Putamen (tissue), 1 donor: ENCODE measurements around the gene C20orf204.
"Not testable (repeated sequence)": the region's sequence is repeated elsewhere in the genome, so short reads cannot be mapped to it uniquely, and the experiment has no call there.

Source experiments
- DNase-seq: peaks from one replicate; pipeline ENCODE4 v3.0.0-alpha.2; 2016; ENCODE audit warnings: low spot score

C20orf204 gene, protein sequence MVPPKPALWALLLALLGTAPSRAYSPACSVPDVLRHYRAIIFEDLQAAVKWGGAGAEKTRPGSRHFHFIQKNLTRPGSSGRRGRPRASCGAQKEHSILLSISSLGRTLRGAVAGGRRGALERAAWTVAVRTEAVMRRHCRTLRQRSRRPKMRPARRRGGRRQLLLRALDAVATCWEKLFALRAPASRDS

DNA sequence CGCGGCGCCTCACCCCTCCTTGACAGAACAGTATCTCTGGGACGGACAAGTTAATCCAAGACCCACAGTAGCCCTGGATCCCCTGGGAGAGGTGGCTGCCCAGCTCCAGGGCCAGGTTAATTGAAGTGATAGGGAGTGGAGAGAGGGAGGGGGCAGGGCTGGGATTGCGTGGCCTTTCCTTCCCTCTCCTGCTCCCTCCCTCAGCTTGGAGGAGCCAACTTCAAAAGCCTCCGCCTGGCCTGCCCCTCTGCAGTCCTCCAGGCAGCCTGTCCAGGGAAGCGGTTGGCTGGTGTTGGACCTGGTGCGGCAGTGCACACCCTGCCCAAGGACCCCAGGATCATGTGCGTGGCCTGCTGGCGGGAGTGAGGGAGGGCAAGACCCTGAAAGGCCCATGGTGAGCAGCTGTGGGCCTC, at the start of gene C20orf204:
C20orf204 (plus strand) TSS at position 250 of the 413 bp plus-strand sequence; CDS start at position 392, 142 bp downstream.
- no peak for DNase-seq

DNA sequence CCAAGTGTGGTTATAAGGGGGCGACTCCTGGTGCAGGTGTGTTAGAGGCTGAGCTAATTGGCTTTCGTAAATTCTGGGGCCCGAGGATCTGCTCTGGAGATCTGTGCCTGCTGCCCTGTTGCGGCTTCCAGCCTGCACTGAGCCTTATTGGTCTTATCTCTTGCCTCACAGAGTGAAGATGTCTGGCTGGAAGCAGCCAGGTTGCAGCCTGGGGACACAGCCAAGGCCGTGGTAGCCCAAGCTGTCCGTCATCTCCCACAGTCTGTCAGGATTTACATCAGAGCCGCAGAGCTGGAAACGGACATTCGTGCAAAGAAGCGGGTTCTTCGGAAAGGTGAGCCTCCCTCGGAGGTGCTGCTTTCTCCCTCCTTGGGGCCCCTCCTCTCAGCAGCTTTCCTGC, 35.1 kb upstream of the C20orf204 start:
- DNase-seq: no peak

DNA sequence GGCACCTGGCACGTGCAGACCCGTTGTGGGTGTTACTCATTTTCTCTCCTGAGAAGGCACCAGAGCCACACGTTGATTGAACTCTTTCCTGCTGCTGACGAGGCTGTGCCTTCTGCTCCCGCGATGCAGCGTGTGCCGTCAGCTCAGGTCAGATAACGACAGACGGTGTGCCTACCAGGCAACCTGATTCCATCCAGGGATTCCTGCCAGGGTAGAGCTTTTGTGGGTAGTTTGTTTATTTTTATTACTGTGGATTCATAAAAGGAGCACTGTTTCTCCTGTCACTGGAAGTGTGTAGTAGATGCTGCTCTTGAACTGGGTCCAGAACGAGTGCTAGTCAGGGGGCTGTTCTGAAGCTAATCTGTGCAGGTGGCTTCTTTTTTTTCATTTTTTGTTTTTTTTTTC, 34.4 kb upstream of the C20orf204 start:
- no peak for DNase-seq

DNA sequence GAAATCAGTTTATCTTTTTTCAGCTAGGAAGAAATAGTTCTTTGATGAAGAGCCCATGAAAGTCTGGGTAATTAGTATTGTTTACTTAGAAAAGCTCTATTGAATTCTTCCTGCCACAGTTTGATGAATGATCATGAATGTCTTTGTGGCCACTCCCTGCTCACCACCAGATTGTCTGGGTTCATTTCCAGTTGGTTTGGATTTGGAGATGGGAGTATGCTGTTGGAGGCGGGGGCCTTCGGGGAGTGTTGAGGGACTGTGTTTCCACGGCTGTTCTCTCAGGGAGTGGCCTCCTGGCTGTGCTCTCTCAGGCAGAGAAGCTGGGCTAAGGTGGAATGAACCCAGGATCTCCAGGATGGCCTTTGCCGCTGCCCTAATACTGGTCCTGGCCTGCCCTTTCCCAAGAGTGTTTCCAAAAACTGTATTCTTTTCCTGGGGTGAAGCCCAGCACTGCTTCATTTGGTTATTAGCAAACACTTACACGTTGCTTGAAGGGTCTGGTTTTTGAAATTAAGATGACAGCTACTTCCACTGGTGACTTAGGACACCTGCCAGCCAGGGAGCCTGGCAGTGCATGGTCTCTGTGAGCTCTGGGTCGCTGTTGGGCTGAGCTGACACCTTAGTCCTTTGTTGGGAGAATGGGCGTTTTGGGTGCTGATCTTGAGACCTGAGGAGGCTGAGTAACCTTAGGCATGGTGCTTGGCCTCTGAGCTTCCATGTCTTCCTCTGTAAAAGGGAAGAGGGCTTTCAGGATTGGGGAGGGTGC, 31.8 kb upstream of the C20orf204 start:
- DNase-seq: no peak

DNA sequence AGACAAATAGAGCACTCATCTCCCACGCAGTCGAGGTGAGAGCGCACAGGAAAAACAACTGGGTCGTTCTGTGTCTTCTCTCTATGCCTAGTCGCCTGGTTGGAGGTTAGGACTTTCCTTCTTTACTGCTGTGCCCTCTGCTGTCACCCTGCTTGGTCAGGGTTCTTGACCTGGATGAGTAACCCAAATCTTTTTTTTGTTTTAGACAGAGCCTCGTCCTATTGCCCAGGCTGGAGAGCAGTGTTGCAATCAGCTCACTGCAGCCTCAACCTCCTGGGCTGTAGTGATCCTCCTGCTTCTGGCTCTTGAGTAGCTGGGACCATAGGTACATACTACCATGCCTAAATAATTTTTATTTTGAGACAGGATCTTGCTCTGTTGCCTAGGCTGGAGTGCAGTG, 30.6 kb upstream of the C20orf204 start:
- no peak for DNase-seq

DNA sequence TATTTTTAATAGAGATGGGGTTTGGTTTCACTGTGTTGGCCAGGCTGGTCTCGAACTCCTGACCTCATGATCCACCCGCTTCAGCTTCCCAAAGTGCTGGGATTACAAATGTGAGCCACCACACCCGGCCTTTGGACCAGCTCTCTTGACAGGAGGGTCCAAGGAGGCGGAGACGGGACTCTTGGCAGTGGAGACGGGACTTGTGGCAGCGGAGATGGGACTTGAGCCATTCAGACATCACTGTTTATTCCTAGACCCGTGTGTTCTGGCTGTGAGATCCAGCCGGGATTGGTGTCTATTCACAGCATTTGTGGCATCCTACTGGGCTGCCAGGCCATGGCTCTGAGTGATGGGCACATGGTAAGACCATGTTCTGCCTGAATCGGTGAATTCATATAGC, 29.5 kb upstream of the C20orf204 start:
- no peak for DNase-seq

DNA sequence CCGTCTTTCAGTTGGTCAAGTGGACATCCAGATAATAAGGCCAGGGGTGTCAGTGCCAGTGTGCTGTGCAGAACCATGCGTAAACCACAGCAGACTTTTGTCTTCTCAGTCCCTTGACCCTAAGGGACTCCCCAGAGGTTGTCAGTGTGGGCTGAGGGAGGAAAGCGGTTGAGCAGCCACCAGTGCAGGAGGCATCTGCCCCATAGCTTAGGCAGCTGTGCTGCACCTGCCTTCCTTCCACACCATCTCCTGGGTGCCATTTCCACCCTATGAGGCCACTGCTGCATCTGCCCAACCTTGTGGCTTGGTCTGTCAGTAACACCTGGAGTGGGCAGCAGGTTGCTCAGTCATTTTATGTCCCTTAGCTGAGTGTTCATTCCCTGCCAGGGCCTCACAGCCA, 29.1 kb upstream of the C20orf204 start:
- DNase-seq: no peak

DNA sequence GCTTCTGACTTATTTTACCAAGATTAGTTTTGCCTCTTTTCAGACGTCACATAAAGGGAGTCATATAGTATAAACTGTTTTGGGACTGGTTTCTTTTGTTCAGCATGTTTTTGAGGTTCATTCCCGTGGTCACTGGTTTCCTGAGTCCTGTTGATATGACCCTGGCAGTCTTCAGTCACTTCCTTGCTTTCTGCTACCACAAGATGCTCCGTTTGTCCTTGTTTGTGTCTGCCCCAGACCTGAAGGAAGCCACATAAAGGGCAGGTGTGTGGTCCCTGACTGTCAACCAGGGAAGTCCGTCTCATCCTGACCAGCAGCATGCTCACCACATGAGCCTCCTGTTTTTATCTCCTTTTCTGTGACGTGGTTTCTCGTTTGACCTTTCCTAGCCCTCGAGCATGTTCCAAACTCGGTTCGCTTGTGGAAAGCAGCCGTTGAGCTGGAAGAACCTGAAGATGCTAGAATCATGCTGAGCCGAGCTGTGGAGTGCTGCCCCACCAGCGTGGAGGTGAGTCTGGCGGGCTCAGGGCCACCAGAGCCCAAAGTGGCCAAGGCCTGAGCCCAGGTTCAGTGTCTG, 26.1 kb upstream of the C20orf204 start:
- no peak for DNase-seq

DNA sequence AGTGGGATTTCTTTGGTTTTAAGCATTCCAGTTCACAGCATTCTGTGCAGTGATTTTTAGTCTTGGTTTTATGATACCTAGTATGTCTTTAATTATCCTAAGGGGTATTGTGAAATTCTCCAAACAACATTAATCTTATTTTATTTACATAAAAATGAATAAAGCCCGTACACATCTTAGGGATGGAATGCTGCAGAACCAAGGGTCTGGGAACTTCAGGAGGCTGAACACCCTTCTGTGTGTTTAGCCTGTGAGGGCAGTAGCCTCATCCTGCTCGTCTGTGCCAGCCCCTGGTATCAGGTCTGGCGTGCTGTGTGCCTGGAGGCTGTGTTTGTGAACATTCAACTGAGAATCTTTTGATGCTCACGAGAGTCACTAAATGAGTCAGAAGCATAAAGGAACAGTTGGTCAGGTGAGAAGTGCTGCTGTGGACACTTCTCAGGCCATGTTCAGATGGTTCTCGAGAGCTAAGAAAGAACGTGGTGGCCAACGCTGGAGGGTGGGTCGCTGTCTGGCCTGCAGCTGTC, 25.2 kb upstream of the C20orf204 start:
- DNase-seq: no peak

DNA sequence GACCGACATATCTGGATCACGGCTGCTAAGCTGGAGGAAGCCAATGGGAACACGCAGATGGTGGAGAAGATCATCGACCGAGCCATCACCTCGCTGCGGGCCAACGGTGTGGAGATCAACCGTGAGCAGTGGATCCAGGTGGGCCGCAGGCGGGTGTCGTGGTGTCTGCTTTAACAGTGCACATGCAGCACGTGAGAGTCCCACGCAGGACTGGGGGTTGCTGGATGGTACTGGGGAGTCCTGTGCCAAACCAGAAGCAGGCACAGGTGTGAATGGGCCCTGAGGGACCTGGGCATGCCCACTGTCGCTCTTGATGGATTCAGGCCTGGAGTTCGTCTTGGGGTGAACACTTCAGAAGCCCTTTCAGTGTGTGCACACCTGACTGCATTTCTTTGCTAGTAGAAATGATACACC, 24.6 kb upstream of the C20orf204 start:
- DNase-seq: no peak

DNA sequence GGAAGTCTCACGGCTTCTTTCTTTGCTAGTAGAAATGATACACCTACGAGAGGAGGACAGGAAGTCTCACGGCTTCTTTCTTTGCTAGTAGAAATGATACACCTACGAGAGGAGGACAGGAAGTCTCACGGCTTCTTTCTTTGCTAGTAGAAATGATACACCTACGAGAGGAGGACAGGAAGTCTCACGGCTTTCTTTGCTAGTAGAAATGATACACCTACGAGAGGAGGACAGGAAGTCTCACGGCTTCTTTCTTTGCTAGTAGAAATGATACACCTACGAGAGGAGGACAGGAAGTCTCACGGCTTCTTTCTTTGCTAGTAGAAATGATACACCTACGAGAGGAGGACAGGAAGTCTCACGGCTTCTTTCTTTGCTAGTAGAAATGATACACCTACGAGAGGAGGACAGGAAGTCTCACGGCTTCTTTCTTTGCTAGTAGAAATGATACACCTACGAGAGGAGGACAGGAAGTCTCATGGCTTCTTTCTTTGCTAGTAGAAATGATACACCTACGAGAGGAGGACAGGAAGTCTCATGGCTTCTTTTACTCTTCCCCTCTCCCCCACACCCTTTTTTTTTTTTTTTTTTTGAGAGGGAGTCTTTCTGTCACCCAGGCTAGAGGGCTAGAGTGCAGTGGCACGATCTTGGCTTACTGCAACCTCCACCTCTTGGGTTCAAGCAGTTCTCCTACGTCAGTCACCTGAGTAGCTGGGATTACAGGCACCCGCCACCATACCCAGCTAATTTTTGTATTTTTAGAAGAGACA, 23.4 kb upstream of the C20orf204 start:
- DNase-seq: not testable (repeated sequence)

DNA sequence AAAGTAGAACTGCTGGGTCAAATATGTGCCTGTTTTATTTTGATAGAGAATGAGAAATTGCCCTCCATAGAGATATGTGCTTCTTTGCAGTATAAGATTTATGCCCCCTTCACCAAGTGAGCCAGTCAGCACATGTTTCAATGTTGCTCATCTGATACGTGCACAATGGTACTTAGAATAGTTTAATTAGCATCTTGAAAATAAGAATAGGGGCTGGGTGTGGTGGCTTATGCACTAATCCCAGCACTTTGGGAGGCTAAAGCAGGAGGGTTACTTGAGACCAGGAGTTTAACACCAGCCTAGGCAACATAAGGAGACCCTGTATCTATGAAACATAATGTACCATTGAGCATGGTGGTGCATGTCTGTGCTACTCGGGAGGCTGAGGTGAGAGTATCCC, 20.3 kb upstream of the C20orf204 start:
- no peak for DNase-seq

DNA sequence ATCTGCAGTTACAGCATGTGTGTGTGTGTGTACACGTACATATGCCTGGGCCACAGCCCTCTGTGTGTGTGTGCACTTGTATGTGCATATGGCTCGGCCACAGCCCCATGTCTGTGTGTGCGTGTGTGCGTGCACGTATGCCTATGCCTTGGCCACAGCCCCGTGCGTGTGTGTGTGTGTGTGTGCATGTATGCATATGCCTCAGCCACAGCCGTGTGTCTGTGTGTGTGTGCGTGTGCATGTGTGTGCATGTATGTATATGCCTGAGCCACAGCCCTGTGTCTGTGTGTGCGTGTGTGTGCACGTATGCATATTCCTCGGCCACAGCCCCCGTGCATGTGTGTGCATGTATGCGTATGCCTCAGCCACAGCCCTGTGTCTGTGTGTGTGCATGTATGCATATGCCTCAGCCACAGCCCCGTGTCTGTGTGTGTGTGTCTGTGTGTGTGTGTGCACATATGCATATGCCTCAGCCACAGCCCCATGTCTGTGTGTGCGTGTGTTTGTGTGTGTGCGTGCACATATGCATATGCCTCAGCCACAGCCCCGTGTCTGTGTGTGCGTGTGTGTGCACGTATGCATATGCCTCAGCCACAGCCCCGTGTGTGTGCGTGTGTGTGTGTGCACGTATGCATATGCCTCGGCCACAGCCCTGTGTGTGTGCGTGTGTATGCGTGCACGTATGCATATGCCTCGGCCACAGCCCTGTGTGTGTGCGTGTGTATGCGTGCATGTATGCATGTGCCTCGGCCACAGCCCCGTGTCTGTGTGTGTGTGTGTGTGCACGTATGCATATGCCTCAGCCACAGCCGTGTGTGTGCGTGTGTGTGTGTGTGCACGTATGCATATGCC, 14.6 kb upstream of the C20orf204 start:
- no peak for DNase-seq

DNA sequence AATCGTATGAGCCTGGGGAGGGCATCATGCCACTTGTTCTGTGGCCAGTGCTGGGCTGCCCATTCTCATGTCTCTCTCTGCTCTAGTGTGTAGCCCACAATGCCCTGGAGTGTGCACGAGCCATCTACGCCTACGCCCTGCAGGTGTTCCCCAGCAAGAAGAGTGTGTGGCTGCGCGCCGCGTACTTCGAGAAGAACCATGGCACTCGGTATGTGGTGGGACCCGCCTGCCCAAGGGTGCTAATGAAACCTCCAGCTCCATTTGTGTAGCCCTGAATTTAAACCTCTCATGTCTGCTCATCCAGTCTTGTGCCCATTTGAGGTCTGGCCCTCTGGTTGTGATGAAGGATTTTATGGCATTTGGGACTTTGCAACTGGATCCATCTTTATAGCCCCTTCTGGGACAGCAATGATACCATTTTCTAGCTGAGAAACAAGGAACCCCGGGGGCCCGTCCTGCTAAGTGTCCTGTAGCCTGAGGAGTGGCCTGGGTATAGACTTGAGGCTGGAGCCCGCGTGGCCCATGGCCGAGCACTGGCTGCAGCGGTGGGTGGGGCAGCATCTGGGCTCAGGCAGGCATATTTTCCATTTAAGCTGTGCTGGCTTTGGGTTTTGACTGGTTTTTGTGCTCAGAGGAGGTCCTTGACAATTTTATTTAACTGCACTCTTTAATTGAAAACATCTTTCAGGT, 13.2 kb upstream of the C20orf204 start:
- no peak for DNase-seq

DNA sequence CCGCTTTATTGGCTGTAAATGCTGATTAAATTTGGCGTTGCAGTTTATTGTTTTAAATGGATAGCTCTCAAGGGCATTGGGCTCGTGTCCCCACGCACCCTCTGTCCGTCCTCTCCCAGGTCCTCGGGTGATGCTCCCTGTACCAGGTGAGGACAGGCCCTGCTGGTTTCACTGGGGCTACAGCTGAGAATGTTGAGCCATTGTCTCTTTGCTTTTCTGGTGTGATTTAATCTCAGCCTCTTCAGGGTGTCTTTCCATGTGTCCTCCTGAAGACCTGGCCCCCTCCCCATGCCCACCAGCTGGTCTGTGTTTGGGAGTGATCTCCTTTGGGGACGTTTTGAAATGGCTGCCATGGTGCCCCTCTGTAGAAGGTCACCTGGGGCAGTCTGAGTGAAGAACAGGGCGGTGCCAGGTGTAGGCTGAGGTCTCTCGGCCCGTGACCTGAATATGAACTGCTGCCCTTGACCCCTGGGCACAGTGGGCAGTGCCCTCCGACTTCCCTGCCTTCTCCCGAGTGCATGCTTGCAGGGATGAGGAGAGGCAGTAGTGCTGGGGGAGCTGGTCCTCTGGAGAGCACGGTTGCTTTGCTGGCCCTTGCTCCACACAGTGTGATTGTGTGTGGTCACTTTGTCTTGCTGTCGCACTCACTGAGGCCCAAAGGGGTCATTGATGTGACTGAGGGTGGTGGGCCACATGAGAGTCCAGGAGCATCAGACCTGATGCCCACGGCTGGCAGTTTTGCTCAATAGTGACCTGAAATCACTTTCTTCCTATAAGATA, 12.4 kb upstream of the C20orf204 start:
- no peak for DNase-seq

DNA sequence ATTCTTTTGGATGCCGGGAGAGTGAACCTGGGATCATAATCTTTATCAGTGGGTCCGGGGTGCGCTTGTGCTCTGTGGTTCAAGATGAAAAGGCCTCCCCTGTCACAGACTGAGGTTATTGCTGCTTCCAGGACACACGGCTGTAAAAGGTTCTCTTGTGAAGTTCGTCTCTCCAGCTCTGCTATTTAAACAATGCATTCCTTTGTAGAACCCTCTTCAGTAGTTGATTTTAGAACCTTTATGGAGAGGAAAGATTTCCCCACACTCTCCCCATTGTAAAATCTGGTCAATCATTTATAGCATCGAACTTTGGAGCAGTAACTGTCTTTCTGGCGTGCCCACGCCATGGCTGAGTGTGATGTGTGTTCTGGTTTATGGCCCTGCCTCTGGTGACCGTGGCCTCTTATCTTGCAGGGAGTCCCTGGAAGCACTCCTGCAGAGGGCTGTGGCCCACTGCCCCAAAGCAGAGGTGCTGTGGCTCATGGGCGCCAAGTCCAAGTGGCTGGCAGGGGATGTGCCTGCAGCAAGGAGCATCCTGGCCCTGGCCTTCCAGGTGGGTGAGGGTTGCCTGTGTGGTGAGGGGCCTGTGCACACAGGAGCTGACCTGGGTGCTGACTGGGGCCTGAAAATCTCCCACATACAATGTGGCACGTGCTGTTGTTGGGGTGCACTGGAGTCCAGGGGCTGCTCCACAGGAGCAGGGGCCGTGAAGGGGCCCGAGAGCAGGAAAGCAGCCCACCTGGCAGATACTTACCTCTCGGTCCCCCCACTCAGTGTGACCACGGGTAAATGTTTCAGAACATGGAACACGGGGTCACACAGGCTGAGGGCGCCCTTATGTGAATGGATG, 11.6 kb upstream of the C20orf204 start:
- DNase-seq: no peak

DNA sequence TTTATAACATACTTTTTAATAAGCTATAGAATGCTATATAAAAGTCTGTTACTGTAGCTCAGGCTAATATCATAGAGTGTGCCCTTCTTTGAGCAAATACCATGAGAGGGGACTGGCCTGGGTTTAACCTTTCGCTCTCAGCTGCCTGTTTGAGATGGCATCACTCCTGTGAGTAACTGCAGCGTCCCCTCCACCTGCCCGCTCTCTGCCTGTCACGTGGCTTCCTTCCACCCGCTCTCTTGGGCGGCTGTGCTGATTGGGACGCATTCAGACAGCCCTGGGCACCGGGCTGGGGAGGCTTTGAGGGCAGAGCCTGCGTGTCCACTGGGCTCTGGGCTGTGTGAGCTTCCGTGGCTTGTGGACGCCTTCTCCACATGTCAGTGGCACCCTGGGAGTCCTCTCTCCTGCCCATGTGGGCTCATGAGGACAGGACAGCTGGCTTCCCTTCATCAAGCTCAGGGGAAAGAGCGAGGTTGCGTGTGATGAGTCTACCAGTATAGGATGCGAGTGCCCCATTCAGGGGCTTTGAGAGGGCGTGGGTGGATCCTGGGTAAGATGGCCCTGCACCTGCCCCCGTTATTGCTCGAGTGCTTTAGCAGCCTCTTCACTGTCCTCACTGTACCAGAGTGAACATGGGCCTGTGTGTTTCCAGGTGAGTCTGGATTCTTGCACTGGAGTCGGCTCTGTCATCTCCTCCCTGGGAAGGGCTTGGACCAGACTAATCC, 10.7 kb upstream of the C20orf204 start:
- DNase-seq: no peak

DNA sequence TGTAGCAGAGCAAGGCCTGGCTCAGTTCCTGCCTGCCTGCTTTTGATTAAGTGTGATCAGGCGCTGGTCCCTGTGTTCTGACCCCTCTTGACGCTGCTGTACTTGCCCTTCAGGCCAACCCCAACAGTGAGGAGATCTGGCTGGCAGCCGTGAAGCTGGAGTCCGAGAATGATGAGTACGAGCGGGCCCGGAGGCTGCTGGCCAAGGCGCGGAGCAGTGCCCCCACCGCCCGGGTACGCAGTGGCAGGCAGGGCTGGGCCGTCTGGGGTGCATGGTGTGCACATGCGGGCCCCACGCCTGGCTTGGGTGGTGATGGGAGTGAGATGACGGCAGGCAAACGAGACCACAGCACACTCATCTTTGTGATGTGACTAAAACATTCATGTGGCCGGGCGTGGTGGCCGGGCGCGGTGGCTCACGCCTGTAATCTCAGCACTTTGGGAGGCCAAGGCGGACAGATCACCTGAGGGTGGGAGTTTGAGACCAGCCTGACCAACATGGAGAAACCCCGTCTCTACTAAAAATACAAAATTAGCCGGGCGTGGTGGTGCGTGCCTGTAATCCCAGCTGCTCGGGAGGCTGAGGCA, 10.1 kb upstream of the C20orf204 start:
- no peak for DNase-seq
